ENCODE results near the gene ATXN1.

ATXN1 gene

GRCh38 chr6:16374016-16374415 lies 387.2 kb downstream of the ATXN1 start:
- H3K4me1 ChIP-seq (ENCODE audit: control insufficient read depth, insufficient read depth, low read length): no peaks in the 10 kb centered on the region
- H3K27me3 ChIP-seq (ENCODE audit: control insufficient read depth, insufficient read depth, low read length): no peaks in the 10 kb centered on the region
- H3K4me3 ChIP-seq (ENCODE audit: low read length): no peak overlapping the region
- H3K9me3 ChIP-seq (ENCODE audit: control insufficient read depth, low read length): no peaks in the 10 kb centered on the region
- no peaks in the 10 kb centered on the region for H3K36me3 ChIP-seq (ENCODE audit: control insufficient read depth, insufficient read depth, low read length)
- no peak overlapping the region for H3K9ac ChIP-seq (ENCODE audit: low read length)

DNA sequence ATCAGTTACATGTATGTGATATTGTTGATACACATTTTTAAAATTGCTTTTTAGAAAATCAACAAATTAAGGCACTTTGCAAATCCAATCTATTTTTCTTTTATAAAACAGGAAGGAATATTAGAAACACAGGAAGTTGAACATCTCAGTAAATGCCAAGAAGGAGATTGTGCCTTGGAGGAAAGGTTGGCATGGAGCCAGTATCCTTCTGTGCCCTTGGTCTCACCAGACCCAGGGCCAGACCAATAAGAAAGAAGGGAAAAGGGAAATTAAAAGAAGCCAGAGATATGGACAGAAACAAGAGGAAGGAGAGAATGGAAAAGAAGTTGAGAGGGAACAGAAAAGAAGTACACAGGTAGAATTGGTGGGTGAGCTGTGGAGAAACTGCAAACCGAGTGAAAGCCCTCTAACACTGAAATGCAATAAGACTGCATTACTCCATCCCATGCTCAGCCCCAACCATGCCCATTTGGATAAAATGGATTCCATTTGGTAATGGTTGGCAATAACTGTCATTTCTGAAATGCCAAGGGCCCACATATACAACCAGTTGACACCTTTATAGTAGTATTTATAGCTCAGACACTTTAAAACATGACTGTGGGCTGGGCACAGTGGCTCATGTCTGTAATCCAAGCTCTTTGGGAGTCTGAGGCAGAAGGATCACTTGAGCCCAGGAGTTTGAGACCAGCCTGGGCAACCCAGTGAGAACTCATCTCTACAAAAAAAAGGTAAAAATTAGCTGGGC lies 389.1 kb downstream of the ATXN1 start:
- H3K9me3 ChIP-seq (ENCODE audit: control insufficient read depth, low read length): no peaks in the 10 kb centered on the region
- H3K36me3 ChIP-seq (ENCODE audit: control insufficient read depth, insufficient read depth, low read length): no peaks in the 10 kb centered on the region
- H3K4me3 ChIP-seq (ENCODE audit: low read length): no peak overlapping the region
- no peak overlapping the region for H3K9ac ChIP-seq (ENCODE audit: low read length)
- no peaks in the 10 kb centered on the region for H3K27me3 ChIP-seq (ENCODE audit: control insufficient read depth, insufficient read depth, low read length)
- H3K4me1 ChIP-seq (ENCODE audit: control insufficient read depth, insufficient read depth, low read length): no peaks in the 10 kb centered on the region

- Histone ChIP-seq H3K36me3 (ENCODE audit: control insufficient read depth, insufficient read depth, low read length) (no peaks in the 10 kb centered on the region), H3K9me3 (ENCODE audit: control insufficient read depth, low read length) (no peaks in the 10 kb centered on the region), H3K27me3 (ENCODE audit: control insufficient read depth, insufficient read depth, low read length) (no peaks in the 10 kb centered on the region), H3K4me1 (ENCODE audit: control insufficient read depth, insufficient read depth, low read length) (no peaks in the 10 kb centered on the region), H3K9ac (ENCODE audit: low read length) (no peak overlapping the region), H3K4me3 (ENCODE audit: low read length) (no peak overlapping the region)
These were observed 389.9 kb downstream of the ATXN1 start for GRCh38 chr6:16371401-16371800.

DNA sequence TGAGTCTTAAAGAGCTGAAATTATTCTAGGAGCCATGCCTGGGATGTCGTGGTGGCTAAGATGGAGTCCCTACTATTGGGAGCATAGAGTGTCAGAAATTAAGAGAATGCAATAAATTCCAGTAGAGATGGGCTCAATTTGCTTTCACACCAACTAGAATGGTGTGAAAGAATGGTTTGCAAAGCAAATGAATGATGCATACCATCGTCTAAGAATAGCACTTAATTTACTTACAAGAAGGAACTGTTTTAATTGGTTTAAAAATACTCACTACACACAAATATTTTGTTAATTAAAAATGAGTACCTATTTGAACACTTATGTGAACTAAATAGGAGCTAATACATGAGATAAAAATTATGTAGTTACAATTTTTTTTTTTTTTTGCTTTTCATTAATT lies 390.3 kb downstream of the ATXN1 start:
- Histone ChIP-seq H3K36me3 (ENCODE audit: control insufficient read depth, insufficient read depth, low read length) (no peaks in the 10 kb centered on the region), H3K9ac (ENCODE audit: low read length) (no peak overlapping the region), H3K9me3 (ENCODE audit: control insufficient read depth, low read length) (no peaks in the 10 kb centered on the region), H3K4me1 (ENCODE audit: control insufficient read depth, insufficient read depth, low read length) (no peaks in the 10 kb centered on the region), H3K27me3 (ENCODE audit: control insufficient read depth, insufficient read depth, low read length) (no peaks in the 10 kb centered on the region), H3K4me3 (ENCODE audit: low read length) (no peak overlapping the region)

DNA sequence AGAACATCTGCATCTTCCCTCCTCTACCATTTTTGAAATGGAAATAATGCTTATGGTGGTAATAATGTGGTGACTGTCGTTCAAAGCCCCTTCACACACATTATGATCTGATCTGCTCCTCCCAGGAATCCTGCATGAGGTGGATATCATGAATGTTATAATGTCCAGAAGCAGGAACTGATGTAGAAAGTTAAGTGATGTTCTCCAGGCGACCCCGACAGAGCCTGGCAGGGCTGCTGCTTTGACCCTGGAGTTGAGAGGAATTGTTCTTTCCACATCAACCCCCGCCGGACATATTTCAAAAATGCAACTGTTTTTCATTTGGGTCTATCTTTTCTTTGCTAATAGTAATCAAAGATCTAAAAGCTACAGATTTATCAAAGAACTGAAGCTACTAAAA lies 391.3 kb downstream of the ATXN1 start:
- Histone ChIP-seq H3K4me3 (ENCODE audit: low read length) (no peak overlapping the region), H3K4me1 (ENCODE audit: control insufficient read depth, insufficient read depth, low read length) (no peaks in the 10 kb centered on the region), H3K9ac (ENCODE audit: low read length) (no peak overlapping the region), H3K27me3 (ENCODE audit: control insufficient read depth, insufficient read depth, low read length) (no peaks in the 10 kb centered on the region), H3K9me3 (ENCODE audit: control insufficient read depth, low read length) (no peaks in the 10 kb centered on the region), H3K36me3 (ENCODE audit: control insufficient read depth, insufficient read depth, low read length) (no peaks in the 10 kb centered on the region)

DNA sequence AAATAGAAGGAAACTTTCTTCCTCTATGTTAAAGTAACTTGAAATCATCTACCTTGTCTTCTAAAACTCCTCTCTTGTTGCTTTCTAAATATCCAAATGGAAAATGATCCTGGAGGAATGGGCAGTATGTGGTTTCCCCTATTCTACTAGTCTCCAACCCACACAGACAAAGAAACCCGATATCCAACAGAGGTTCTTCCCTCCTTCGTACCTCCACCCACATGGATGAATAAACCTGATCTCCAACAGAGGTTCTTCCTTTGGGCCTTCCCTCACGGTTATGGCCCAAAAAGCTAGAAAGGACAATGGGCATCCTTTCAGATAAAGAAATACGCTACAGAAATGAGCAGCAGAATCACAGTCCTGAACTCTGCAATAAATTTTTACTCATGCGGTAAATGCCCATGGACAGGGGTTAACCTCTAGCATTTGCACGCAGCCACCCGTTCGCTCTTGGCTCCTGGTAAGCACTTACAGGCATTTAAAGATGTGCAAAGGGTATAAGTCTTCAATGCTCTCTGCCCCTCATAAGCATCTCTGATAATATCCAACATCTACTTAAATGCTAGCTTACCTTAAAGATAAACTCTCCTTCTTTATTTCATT lies 392.0 kb downstream of the ATXN1 start:
- Histone ChIP-seq H3K36me3 (ENCODE audit: control insufficient read depth, insufficient read depth, low read length) (no peaks in the 10 kb centered on the region), H3K4me1 (ENCODE audit: control insufficient read depth, insufficient read depth, low read length) (no peaks in the 10 kb centered on the region), H3K9ac (ENCODE audit: low read length) (no peak overlapping the region), H3K27me3 (ENCODE audit: control insufficient read depth, insufficient read depth, low read length) (no peaks in the 10 kb centered on the region), H3K9me3 (ENCODE audit: control insufficient read depth, low read length) (no peaks in the 10 kb centered on the region), H3K4me3 (ENCODE audit: low read length) (no peak overlapping the region)

DNA sequence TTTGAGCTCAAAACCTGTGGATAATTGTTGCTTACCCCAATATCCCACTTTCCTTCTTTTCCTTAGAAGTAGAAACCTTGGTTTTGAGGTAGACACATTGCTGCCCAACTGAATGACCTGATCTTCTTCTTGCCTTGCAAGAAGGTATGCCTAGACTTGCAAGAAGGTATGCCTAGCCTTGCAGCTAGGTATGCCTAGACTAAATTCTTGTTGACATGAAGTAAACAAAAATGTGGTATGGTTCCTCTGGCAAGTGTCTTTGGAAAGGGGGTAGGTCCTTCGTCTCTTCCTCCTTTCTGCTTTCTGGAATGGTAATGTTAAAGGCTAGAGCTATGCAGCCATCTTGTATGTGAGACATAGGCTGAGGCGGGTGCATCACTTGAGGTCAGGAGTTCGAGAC lies 393.7 kb downstream of the ATXN1 start:
- Histone ChIP-seq H3K27me3 (ENCODE audit: control insufficient read depth, insufficient read depth, low read length) (no peaks in the 10 kb centered on the region), H3K9me3 (ENCODE audit: control insufficient read depth, low read length) (no peaks in the 10 kb centered on the region)

GRCh38 chr6:16363749-16364148 lies 397.5 kb downstream of the ATXN1 start:
- H3K27me3 ChIP-seq (ENCODE audit: control insufficient read depth, insufficient read depth, low read length): no peaks in the 10 kb centered on the region
- no peak overlapping the region for H3K4me3 ChIP-seq (ENCODE audit: low read length)
- H3K36me3 ChIP-seq (ENCODE audit: control insufficient read depth, insufficient read depth, low read length): no peaks in the 10 kb centered on the region
- no peaks in the 10 kb centered on the region for H3K4me1 ChIP-seq (ENCODE audit: control insufficient read depth, insufficient read depth, low read length)
- H3K9ac ChIP-seq (ENCODE audit: low read length): no peak overlapping the region
- H3K9me3 ChIP-seq (ENCODE audit: control insufficient read depth, low read length): no peaks in the 10 kb centered on the region

More for the DNA sequence above, 393.7 kb downstream of the ATXN1 start:
- no peak overlapping the region for H3K9ac ChIP-seq (ENCODE audit: low read length)
- no peaks in the 10 kb centered on the region for H3K4me1 ChIP-seq (ENCODE audit: control insufficient read depth, insufficient read depth, low read length)
- H3K4me3 ChIP-seq (ENCODE audit: low read length): no peak overlapping the region
- no peaks in the 10 kb centered on the region for H3K36me3 ChIP-seq (ENCODE audit: control insufficient read depth, insufficient read depth, low read length)

GRCh38 chr6:16362819-16363589 lies 398.3 kb downstream of the ATXN1 start:
- Histone ChIP-seq H3K27me3 (ENCODE audit: control insufficient read depth, insufficient read depth, low read length) (no peaks in the 10 kb centered on the region), H3K36me3 (ENCODE audit: control insufficient read depth, insufficient read depth, low read length) (no peaks in the 10 kb centered on the region), H3K9me3 (ENCODE audit: control insufficient read depth, low read length) (no peaks in the 10 kb centered on the region), H3K9ac (ENCODE audit: low read length) (no peak overlapping the region), H3K4me3 (ENCODE audit: low read length) (no peak overlapping the region), H3K4me1 (ENCODE audit: control insufficient read depth, insufficient read depth, low read length) (no peaks in the 10 kb centered on the region)

DNA sequence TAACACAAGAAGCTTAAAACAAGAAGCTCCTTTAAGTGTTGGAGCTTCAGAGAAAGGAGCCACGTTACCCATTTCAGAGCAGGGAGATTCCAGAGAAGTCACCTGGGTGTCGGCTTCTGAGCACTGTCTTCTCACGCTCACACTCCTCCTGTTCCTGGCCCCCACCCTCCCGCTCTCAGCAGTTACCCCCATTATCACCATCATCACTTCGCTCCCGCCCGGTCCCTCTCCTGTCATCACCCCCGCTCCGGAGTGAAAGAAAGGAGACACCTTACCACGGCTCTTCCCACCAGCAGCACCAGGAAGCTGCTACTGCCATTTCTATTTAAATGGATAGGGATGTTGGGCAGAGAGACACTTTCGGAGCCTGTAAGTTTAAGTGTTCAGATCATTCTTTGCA lies 399.0 kb downstream of the ATXN1 start:
- Histone ChIP-seq H3K4me3 (ENCODE audit: low read length) (no peak overlapping the region), H3K36me3 (ENCODE audit: control insufficient read depth, insufficient read depth, low read length) (no peaks in the 10 kb centered on the region), H3K9me3 (ENCODE audit: control insufficient read depth, low read length) (no peaks in the 10 kb centered on the region), H3K4me1 (ENCODE audit: control insufficient read depth, insufficient read depth, low read length) (no peaks in the 10 kb centered on the region), H3K9ac (ENCODE audit: low read length) (no peak overlapping the region), H3K27me3 (ENCODE audit: control insufficient read depth, insufficient read depth, low read length) (no peaks in the 10 kb centered on the region)

DNA sequence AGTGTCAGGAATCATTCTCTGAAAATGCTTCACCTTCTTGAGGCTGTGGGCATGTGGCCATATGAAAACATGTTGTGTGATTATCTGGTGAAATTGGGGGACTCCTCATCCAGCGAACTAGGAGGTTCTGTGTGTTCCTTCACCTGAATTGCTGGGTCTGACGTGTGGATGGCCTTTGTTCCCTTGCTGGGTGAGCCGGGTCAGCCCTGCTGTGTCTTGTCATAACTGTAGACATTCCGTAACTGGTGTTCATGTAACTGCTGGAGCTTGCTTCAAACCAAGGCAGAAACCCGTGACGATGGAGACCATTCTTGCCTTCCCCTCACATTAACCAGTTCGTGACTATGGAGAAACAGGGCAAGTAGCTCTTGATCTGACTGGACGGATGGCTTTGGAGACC lies 399.4 kb downstream of the ATXN1 start:
- H3K4me1 ChIP-seq (ENCODE audit: control insufficient read depth, insufficient read depth, low read length): no peaks in the 10 kb centered on the region
- H3K27me3 ChIP-seq (ENCODE audit: control insufficient read depth, insufficient read depth, low read length): no peaks in the 10 kb centered on the region
- no peaks in the 10 kb centered on the region for H3K36me3 ChIP-seq (ENCODE audit: control insufficient read depth, insufficient read depth, low read length)

DNA sequence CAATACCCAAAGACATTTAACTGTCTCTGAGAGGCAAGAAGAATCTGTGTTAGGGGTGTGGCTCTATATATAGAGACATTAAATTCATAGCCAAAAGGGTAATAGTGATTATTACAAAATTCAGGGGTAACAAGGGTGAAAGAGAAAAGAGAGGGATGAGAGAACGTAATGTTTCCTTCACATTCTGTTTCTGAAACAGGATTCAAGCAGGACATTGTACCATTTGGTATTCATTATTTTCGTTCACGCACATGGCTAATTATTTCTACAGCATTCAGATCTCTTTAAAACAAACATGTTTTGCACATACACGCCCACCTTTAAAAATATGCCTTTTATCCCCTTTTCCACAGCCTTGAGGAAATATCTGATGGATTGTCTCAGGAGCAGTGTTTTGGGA lies 400.1 kb downstream of the ATXN1 start:
- Histone ChIP-seq H3K4me1 (ENCODE audit: control insufficient read depth, insufficient read depth, low read length) (no peaks in the 10 kb centered on the region), H3K27me3 (ENCODE audit: control insufficient read depth, insufficient read depth, low read length) (no peaks in the 10 kb centered on the region), H3K4me3 (ENCODE audit: low read length) (no peak overlapping the region), H3K36me3 (ENCODE audit: control insufficient read depth, insufficient read depth, low read length) (no peaks in the 10 kb centered on the region), H3K9ac (ENCODE audit: low read length) (no peak overlapping the region), H3K9me3 (ENCODE audit: control insufficient read depth, low read length) (no peaks in the 10 kb centered on the region)

More for the DNA sequence above, 399.4 kb downstream of the ATXN1 start:
- no peak overlapping the region for H3K9ac ChIP-seq (ENCODE audit: low read length)
- H3K4me3 ChIP-seq (ENCODE audit: low read length): no peak overlapping the region
- H3K9me3 ChIP-seq (ENCODE audit: control insufficient read depth, low read length): no peaks in the 10 kb centered on the region
